HG03432 (cell line): ENCODE measurements around the gene AGK.
A peak's percentile ranks its signal among the peaks of the same experiment; 100 is the strongest.

ENCODE experiments used
- ATAC-seq: cut with Tn5 transposase; IDR thresholded peaks from one replicate; pipeline ENCODE4 v1.9.1; 2021; ENCODE audit warnings: mild to moderate bottlenecking, moderate library complexity; ENCODE audit not compliant: unreplicated experiment

AGK gene

DNA sequence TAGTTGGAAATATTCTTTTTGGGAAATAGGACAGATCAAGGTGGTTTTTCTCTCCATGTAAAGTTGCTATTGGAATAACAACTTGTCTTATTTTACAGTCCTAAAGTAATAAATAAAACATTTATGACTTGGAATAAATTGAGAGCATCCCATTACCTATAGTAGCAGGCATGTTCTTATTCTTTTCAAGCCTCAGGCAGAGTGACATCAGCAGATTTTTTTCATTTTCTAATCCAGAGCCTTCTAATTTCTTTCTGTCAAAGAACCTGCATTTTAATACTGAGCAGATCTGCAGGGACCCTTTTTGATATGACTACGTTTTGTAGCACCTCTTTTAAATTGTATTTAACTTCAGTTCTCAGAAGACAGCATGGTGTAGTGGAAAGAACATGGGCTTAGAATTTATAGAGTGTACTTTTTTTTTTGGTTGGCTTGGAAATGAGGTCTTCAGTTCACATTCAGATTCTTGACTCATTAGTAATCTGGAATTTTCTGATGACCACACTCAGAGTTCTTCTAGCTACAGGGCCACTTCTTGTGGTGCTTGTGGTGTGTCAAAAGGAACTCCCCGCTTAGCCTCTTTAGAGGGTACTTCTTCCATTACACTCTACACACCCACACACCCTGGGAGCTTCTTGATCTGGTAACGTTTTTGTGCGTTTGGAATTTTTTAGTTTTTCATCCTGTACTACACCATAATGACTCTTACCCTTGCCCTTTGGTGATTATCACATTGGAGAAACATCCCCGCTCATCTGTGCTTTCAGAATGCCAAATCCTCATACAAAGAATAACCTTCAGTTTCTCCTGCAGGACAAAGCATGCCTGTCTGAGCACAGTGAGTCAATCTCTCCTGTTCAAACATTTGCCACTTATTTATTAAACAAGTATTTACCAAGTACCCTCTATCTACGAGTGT is 34.6 kb downstream of the AGK start:
- peak; percentile 91 for ATAC-seq

DNA sequence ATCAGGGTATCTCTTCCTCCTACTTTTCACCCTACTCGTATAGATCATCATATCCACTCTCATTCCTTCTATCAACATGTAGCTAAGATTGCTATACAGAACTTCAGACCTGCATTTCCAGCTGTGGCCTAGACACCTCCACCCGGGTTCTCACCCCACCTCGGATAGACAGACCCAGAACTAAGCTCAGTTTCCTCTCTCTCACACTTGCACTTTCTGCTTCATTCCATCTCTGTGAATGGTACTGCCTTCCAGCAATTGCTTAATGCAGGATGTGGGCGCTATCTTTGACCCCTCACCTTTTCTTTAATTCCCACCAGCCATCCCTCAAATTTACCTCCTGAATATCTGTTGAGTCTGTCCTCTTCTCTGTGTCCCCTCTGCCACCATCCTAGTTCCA is 35.7 kb downstream of the AGK start:
- no peak for ATAC-seq

DNA sequence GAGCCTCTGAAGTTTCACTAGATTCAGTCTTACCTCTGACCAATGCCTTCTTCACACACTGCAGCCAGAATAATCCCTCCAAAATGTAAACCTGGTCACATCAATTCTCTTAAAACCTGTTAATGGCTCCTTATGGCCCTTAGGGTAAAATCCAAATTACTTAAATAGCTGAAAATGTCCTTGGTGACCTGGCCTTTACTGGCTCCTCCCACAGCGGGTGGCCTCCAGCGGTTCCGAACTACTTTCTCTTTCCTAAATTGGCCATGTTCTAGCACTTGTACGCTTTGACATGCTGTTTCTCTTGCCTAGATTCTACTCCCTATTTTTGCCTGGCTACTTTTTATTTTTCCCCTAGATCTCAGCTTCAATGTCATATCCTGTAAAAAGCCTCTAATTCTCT is 36.1 kb downstream of the AGK start:
- ATAC-seq, result no peak

DNA sequence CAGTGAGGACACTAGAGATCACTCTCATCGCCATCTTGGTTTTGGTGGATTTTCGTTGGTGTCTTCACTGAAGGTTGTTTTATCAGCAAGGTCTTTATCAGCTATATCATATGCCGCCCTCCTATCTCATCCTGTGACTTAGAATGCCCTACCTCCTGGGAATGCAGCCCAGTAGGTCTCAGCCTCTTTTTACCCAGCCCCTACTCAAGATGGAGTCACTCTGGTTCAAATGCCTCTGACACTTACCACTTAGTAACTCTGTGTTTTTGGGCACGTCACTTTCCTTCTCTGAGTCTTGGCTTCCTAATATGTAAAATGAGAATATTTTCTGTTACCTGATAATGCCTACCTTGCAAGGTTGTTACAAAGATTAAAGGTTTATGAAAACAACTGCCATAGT is 37.7 kb downstream of the AGK start:
- no peak for ATAC-seq

DNA sequence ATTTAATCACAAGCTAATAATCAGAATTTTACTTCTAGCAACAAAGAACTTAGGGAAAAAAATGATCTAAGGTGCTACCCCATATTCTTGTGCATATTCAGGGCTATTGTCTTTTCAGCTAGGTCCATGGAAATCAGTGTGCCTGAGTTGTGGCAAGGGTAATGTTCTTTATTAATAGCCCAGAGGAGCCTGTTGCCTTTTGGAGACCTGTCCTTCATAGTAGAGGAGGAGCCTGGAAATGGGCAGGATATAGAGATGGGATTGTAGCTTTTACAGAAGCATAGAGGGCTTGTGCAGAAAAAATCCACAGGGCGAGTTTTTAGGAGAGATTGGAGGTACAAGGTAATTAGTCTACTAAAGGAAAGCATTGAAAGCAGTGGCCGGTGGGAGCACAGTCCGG is 38.9 kb downstream of the AGK start:
- ATAC-seq, result no peak

DNA sequence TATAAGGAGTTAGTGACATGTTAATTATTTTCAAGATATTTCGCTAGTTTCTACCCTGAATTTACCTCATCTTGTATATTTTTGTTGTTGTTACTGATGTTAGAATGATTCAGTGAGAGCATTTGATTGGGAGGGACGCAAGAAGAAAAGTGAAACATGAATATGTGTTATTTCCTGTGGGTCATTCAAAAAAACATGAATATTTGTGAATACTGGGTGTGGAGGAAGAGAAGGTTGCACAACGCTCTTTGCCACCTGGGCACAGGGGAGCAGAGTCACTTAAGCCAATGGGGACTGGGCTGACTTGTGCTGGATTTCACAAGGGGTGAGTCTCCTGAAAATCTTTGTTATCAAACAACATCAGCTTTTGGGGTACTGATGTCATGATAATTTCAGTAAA is 39.5 kb downstream of the AGK start:
- ATAC-seq, result no peak

DNA sequence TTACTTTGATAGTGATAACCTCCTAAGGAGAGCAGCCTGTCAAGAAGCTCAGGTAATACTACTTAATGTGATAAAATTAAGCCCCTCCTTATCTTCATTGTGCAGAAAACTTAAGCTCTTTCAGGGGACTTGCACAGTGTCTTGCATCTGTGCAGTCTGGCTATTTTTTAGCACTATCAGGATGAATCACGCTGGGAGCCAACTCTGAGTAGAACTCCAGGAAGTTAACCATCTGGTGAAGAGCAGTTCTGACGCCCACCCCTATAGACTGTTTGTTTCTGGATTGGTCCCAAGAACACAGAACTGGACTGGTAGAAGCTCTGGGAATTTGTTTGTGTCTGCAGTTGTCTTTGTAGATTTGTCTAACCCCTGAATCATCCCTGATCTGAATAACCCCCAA is 41.9 kb downstream of the AGK start:
- no peak for ATAC-seq

DNA sequence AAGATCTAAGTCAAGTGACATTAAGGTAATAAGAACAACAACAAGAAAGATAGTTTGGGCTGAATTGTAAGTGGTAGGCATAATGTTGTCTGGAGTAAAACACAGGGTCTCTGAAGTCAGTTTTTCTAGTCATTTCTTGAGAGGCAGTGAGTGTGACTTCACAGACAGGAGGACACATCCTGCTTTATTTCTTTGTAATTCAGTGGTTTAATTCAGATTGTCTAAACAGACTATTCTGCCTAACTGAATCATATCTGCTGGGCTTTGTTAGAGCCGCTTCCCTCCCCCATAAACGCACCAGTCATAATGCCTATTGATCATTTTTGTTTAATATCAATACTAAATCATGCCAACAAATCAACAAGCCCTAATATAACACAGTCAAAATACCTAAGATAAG is 46.8 kb downstream of the AGK start:
- no peak for ATAC-seq

DNA sequence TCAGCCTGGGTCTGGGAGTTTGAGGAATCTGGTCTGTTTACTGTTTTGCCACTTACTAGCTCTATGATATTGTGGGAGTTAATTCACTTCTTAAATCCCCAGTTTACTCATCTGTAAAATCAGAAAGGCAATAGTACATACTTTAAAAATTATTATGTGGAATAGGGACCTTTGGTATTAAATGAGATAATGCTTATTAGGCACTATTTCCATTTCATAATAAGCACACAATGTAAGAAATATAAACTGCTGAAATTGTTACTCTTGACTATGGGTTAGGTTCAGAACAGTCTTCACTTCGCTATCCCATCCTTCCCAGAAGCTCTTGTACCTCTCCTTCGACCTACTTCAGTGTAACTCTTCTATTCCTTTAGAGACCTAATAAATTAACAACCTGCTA is 47.2 kb downstream of the AGK start:
- no peak for ATAC-seq

DNA sequence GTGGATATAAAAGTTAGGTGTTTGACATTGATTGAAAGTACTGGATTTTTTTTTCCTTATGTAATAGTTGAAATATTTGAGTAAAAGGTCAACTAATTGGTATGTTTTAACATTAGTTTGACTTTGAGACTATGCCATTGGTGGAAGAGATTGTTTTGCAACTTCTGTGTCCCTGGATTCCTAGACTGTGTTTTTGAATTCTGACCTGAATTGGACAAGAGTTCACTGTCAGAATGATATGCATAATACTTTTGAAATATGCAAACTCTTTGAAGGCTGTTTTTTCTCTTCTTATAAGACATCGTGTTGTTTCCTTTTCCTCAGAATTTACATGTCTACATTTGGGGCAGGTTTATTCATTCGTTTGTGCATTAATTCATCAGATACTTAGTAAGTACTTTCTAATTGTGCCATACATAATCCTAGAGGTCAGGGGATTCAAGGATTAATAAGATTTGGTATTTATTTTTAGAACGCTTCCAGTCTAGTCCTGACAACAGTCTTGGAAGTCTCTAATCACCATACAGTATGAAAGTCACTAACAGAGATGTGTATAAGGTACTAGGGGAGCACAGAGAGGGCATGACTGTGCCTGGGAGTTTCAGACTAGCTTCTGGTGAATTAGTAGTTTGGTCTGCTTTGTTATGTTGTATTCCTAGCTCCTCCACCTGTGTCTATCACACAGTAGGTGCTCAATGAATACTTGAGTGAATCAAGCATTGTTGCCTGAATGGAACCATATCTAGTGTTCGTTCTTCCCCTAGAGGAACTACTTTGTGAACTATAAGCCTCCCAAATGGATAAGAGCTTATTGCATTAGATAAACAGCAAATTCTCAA is 49.2 kb downstream of the AGK start:
- ATAC-seq, result no peak

DNA sequence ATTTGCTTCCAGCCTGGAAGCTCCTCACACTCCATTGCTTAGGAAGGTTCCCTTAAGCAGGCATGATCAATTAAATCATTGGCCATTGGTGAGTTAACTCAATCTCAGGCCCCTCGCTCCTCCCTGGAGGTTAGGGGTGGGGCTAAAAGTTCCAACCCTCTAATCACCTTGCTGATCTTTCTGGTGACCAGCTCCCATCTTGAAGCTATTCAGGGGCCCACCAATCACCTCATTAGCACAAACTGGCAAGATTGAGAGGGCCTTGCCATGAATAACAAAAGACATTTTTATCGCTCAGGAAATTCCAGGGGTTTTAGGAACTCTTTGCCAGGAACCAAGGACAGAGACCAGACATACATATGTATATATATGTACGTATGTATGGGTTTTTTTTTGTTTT is 58.4 kb downstream of the AGK start:
- ATAC-seq, result no peak

DNA sequence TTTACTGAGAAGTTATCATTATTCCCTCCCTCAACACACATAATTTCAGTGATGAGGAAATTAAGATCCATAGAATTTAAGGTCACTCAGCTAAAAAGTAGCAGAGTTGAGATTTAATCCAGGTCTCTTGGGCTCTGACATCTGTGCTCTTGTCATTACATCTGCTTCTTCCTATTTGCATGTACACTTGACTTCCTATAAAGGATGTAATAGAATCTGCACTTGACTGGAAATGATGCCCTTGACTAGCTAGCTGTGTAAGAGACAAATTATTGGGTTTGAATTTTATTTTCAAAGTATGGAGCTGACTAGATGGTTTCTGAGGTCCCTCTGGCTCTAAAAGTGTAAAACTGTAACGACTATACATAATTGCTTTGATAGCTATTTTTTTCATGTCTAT is 59.5 kb downstream of the AGK start:
- no peak for ATAC-seq

DNA sequence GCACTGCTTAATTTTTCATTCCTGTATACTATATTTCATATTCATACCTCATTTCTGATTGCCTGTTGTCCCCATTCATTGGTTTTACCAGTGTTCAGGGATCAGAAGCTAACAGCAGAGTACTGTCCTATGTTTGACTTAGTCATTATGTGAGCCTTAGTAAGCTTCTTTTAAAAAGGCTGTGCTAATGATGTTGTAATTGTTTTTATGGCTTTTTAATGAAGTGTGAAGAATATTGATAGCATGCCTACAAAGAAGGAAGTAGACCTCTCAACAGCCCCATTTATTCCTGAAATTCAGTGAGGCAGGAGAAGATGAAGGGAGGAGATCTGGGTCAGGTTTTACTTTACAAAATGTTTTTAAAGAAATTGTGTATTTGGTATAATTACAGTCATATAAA is 61.7 kb downstream of the AGK start:
- no peak for ATAC-seq

DNA sequence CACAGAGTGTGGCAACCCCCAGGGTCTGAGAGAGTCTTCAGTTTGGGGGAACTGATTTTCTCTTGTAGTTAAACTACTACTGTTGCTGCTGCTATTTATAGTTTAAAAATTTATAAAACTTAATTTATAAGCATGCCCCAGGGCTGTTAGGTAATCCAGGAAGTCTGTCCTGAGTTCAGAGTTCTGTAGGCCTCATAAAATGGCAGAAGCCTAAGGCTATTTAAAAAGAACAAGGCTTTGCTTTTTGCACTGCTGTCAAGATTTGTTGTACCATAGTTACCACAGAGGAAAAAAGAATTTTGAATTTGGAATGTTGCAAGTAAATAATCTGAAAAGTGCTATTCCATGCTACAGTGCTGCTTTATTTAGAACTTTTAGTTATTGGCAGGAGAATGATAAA is 66.1 kb downstream of the AGK start:
- no peak for ATAC-seq

DNA sequence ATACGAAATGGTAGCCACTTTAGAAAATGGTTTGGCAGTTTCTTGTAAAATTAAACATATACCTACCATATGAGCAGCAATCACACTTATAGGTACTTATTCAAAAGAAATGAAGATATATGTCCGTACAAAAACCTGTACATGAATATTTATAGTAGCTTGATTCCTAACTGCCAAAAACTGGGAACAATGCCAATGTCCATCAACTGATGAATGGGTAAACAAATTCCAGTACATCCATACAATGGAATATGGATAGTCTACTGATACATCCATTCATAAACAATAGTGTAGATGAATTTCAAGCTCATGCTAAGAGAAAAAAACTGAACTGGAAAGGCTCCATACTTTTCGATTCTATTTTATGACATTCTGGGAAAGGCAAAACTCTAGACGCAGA is 68.5 kb downstream of the AGK start:
- no peak for ATAC-seq

DNA sequence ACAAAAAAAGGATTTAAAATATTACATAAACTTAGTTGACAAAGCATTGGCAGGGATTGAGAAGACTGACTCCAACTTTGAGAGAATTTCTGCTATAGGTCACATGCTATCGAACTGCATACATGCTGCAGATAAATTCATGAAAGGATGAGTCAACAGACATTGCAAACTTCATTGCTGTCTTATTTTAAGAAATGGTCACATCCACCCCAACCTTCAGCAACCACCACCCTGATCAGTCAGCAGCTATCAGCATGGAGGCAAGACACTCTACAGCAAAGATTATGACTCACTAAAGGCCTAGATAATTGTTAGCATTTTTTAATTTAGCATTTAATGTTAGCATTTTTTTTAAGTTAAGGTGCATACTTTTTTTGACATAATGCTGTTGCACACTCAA is 73.6 kb downstream of the AGK start:
- ATAC-seq, result no peak

DNA sequence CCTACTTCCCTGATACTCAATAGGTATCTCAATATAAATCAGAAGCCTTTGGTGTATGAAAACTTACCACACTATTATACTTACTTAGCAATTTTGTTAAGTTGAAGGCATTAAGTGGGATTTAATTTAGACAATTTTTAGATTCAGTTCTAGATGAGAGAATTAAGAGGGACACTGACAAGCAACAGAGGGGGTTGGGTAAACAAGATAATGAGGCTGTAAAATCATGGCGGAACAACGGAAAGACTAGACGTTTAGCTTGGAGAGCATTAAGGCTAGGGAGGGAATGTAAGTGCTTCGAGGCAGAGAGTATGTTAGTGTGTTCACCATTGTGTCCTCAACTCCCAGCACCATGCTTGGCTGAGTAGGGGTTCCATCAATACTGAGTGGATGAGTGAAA is 79.4 kb downstream of the AGK start:
- no peak for ATAC-seq

DNA sequence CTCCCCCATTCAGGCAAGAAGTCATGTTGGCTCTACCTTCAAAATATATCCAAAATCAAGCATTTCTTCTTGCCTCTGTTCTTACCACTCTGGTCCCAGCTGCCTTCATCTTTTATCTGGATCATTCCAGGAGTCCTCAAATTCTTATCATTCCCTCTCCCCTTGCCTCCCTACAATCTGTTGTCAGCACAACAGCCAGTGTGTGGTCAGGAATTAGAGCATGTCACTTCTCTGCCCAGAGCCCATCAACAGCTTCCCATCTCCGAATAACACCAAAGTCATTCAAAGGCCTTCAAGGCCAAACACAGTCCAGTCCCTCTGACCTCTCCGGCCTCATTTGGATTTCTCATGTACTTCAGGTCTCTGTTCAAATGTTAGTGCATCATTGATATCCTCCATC is 80.3 kb downstream of the AGK start:
- no peak for ATAC-seq

DNA sequence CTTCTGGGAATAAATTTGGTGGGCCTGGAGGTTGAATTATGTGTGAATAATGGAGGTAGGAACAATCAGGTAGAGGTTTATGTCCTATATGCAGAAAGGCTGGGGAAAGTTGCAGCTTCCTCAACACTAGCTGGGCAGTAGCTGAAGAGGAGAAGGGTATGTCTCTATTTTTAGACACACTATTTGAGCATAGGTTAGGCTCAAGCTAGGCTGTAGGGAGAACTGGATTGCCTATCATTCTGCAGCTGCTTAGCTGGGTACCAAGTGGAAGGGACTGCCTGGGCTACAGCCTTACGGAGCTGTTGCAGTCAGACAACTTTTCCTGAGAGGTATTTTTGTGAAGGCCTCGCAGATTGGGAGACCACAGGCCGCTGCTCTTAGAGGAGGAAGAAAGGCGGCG is 82.9 kb downstream of the AGK start:
- no peak for ATAC-seq

DNA sequence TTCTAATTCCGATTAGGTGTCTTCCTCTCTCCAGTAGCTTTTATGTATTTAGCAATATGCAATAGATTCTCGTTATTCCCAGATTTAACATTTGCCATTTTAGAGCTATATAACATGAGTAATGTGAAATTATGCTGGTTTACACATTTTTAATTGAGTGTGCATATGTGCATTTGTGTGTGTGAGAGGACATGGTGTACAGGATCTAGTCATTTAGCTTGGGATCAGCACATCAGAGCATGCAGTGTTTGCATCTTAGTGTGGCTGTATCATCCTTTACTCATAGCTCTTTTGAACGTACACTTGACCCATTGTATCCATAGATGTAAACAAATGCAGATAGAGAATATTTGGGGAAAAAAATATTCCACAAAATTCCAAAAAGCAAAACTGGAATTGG is 84.8 kb downstream of the AGK start:
- no peak for ATAC-seq

DNA sequence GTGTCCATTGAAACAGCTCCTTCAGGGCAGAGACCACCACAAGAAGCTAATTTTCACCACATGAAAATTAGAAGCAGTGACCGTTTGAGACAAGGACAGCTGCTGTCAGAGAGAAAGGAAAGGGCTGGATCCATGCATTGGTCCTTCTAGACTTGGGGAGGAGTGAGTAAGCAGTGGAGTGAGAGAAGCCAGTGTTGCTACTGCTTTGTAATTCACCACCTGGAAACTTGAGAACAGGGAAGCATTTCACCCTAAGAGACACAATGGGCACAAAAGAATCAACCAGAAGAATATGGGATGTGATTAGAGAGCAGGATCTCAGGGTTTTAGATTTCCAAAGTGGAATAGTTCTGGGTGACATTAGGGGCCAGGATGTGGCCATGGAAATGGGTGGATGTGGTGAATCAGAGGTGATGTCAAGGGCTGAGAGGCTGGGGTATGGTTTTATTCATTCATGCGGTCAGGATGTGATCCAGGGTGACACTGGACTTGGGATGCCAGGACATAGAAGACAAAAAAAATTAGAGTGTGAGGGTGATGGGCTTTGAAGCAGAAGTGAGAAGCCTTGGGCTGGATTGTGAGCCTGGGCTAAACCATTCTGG is 89.1 kb downstream of the AGK start:
- ATAC-seq, result no peak

DNA sequence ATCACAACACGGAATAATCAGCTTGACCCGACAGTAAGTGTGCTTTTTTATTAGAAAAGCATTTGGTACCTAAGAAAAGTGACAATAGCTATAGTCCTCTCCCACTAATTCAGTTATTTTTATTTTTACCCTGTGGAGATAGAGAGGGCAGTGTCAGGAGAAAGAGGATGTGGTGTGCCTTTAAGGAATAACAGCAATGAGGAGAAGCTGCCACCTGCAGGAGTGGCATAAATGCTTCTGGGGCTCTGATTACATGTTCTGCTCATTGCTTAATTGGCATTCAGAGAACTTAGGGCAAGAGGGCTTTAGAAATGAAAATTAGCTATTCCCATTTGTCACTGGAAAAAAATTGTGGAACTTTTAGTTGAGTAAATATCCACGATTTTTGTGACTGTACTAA is 90.7 kb downstream of the AGK start:
- ATAC-seq, result no peak
